IPS-11a (cell line): ENCODE results near the gene FGF21.

Source experiments
- H3K4me3 ChIP-seq: one replicate; pipeline ENCODE4 v1.5.1; 2013; ENCODE audit warnings: low read depth, low read length, control low read depth

Gene FGF21

GRCh38 chr19:48728911-48729664 is 26.2 kb upstream of the FGF21 start:
- H3K4me3 ChIP-seq, result no peak overlapping the region

GRCh38 chr19:48731452-48731851 is 23.9 kb upstream of the FGF21 start:
- no peak overlapping the region for H3K4me3 ChIP-seq

- peak overlapping the region; percentile 39 for H3K4me3 ChIP-seq
Observed at GRCh38 chr19:48734625-48735024, 20.7 kb upstream of the FGF21 start.

DNA sequence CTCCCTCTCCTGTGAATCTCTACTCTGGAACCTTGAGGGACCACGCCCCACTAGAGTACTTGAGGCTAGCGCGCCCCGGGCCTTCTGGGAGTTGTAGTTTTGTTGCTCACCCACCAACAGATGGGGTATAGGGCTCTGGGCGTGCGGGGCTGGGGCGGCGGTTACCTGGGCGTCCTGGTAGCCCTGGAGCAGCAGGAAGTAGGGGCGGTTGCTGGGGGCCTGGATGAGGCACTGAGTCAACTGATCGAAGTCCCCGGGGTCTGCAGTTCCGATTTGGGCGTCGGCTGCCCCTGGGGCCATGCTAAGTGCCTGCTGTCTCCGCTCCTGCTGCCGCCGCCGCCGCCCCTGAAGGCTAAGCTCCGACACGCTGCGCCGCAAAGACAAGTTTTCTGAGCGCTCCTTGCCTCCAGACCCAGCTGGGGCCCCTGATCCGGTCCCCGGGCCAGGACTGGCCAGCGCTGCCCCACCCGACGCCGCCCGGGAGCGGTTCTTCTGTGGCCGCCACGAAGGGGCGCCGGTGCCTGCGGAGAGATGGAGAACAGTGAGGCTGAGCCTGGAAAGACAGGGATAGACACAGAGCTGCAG is 20.2 kb upstream of the FGF21 start:
- H3K4me3 ChIP-seq, result peak overlapping the region; percentile 39

GRCh38 chr19:48737360-48737998 is 17.8 kb upstream of the FGF21 start:
- no peak overlapping the region for H3K4me3 ChIP-seq

DNA sequence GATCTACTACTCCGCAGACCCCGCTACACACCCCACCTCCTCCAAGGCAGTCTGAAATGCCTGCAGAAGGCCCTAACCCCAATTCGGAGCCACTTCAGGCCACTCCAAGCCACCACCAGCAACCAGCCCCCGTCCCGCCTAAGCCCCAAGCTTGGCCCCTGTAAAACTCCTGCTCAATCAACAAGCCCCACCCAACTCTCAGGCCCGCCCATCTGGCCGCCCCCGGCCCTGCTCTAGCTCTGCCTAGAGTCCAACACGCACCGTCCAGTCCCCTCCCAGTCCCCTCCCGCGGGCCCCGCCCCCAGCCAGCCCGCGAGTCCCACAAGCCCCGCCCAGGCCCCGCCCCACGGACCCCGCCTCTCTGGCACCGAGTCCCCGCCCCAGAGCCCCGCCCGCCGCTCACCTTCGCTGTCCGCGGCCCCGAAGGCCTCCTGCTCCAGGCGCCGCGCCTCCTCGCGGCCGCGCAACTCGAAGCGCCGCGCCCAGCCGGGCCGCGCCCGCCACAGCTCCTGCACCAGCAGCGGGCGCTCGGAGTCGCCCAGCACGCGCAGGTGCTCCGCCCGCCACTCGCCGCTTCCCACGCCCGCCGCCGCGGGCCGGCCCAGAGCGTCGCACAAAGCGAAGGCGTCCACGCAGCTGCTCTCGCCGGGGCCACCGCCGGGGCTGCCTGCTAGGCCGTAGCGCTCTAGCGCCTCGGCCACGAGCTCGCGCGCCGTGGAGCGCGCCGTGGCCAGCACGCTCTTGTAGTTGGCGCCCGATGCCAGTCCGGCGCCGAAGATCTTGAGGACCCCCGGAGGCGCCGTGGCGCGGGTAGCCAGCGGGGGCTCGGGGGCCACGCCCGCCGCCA is 16.5 kb upstream of the FGF21 start:
- peak overlapping the region; percentile 45 for H3K4me3 ChIP-seq

- H3K4me3 ChIP-seq, result peak overlapping the region; percentile 45
Observed at GRCh38 chr19:48739404-48740163, 15.7 kb upstream of the FGF21 start.

DNA sequence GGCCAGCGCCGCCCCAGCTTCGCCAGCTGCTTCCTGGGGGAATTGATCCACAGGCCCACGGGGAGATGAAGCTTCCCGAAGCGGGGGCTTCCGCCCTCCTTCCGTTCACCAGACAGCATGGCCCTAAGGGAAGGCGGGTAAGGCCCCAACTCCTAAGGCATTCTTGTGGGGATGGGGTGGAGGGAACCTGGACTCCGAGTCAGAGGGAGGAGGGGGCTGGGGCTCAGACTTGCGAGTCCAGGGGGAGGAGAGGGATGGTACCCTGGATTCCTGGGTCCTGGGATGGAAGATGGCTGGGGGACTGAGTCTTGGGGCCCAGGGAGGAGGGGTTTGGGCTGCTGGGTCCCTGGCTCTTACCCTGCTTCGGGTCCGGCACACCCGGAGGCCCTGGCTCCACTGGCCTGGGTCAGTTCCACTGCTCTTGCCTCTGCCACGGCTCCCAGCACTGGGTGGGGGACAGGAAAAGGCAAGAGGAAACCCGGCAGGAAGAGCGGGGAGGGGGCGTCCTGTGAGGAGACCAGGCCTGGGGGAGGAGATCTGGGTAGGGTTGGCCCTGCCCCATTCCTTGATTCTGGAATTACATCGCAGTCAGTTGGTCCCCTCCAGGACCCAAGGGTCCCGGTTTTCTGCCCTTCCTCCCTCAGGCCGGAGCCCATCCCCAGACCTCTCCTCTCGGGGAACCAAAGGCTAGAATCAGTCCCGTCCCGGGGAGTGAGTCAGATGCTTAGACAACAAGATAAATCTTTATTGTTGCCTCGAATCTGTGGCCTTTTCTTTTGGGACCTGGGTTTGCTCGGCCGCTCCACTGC is 15.0 kb upstream of the FGF21 start, which contains the start of gene RASIP1:
Gene RASIP1, minus strand, starts transcription at position 447 of the 809 bp plus-strand sequence. Its CDS starts 328 bp downstream, at position 119.
- no peak within 1 kb of the TSS for H3K4me3 ChIP-seq

DNA sequence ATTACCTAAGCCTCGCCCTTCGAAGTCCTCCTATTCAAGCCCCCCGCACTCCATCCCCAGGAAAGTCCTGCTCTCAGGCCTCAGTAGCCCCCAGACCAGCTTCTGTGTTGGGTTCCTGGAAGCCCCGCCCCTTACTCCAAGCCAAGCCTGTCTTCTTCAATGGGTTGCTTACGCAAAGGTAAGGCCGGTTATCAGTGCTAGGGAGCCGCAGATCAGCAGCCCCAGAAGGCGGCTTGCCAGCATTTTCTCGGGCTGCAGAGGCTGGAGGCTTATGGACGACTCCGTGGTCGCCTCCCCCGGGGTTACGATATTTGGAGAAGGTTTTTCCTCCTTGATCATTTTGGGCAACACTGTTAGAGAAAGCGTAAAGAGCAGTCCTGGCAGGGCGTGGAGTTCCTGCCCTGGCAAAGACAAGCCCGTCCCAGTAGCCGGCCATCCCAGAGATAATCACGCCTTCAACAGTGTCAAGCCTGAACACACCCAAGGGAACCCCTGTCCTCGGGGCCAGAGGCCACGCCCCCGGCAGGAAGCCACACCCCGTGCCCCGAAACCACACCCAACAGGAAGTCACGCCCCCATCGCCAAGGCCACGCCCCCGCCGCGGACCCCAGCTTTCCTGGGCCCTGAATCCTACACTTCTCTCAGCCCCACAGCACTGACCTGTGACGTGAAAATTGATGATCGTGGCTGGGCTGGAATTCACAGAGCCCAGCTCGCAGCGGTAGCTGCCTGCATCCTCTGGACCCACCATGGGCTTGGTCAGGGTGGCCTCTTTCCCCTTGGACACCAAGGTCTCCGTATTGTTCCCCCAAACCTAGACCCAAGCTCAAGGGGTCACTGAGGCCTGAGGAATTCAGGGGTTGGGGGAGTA is 14.0 kb upstream of the FGF21 start:
- no peak overlapping the region for H3K4me3 ChIP-seq

GRCh38 chr19:48742096-48742495 is 13.2 kb upstream of the FGF21 start:
- no peak overlapping the region for H3K4me3 ChIP-seq

DNA sequence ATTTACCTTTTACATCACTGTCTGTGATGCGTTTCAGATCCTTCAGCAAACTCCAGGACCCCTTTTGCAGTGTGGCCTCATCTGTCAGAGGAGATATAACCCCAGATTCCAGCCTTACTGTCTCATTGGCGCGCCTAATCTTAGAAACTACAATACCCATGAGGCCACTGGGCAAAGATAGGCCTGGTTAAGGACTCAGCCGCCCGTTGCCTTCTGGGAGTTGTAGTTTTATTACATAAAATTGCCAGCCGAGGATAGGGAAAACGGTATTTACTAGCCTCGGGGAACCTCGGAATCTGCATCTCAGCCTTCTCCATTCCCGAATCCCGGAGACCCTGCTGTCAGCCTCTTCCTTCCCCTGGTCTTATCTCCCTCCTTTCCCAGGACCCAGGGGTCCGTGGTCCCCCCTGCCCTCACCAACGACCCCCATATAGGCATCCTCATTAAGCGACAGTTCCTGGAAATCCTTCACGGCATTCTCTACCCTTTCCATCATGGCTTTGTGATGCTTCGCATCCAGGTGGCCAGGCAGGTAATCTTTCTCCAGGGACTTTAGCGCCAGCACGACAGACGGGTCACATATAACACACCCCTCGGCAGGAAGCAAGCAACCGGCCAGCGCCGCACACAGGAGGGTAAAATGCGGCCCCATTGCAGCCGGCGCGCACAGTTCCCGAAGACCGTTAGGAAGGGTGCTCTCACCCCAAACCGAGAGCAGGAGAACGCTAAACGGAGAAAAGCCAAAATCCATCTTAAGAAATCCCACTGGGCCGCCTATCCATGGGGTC is 9.9 kb upstream of the FGF21 start:
- H3K4me3 ChIP-seq, result no peak overlapping the region

GRCh38 chr19:48746110-48746509 is 9.2 kb upstream of the FGF21 start:
- H3K4me3 ChIP-seq, result no peak overlapping the region

GRCh38 chr19:48746738-48747575 is 8.4 kb upstream of the FGF21 start, which contains the start of gene IZUMO1:
Gene IZUMO1, minus strand, starts transcription at chr19:48746909. Its CDS starts 1,050 bp downstream, at chr19:48745859.
- H3K4me3 ChIP-seq, result peak within 1 kb of the TSS; percentile 55

DNA sequence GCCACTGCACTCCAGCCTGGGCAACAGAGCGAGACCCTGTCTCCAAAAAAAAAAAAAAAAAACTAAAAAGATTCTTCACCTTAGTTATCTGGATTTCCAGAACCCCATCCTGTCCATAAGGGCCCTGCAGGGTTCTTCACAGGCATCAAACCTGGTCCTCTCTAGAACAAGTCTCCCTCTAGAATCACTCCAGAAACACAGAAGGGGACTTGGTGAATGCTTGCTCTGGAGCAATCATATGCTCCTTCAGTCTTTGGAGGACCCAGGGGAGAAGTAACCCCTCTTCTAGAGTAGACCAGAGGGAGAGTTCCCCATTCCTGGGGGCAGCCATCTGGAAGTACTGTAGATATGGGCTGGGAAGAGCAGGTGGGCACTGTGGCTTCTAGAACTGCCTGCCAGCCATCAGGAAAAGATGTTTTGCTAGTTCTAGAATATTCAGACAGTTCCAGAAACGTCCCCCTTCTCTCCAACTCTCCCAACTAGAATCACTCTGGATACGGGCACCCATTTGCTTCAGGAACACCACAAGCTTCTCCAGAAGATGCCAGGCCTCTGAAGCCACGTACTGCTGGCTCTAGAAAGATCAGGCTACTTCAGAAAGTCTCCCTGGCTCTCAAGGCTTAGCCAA is 5.6 kb upstream of the FGF21 start:
- H3K4me3 ChIP-seq, result no peak overlapping the region

DNA sequence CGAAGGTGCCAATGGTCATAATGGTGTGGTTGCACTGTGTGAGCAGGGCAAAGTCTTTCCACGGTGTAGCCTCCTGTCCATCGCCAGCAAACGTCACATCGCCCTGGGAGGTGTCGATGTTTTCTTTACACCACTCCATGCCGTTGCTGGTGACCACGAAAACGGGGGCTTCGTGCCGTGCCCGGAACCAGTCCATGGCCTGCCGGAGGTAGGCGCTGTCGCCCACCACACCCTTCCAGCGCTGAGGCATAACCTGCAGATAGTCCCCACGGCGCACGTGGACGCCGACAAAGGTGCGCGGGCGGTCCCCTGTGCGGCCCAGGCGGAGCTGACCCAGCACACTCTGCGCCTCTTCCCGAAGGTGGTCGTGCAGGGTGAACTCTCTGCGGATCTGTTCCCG is 5.0 kb upstream of the FGF21 start:
- H3K4me3 ChIP-seq, result no peak overlapping the region

DNA sequence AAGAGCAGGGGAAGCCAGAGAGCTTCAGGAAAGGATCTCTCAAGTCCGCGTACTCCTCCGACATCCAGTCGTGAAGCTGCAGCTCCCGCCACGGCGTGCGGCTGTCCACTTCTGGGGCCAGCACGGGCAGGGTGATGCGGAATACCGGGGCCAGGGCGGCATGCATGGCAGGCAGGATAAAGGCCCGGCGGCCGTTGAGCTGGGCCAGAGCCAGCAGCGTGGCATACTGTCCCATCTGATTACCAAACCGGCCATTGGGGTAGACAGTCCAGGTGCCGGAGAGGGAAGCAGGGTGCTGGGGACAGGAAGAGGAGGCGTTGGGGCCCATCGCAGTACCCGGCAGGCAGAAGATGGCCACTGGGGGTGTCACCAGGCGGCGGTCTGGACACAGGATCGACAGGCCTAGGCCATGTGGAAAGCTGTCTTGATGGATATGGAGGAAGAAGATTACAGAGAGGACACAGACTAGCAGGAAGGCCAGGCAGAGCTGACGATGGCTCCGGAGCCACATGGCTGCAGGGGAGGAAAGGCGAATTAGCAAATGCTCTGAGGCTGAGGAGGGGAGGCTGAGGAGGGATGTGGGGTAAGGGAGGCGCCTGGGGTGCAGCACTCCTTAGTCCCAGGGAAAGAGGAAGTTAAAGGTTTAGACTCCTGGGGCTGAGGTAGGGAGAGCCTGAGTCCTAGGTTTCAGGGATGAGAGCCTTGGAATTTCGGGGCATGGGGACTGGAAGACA is 4.4 kb upstream of the FGF21 start:
- H3K4me3 ChIP-seq, result no peak overlapping the region
